ENCODE data around the gene YWHAQ. TPM values are rescaled to one million over a fixed set of nuclear protein-coding genes. Genes with fewer than 3 reads are reported as not detected.
A peak's percentile ranks its signal among the peaks of the same experiment; 100 is the strongest.

Gene YWHAQ
- polyA plus RNA-seq, 2 of the 4 experiments (the other 2 are of a cell fraction), result 661 to 833 TPM

GRCh38 chr2:9647884-9648283 is 17.1 kb upstream of the YWHAQ start:
- ATAC-seq (no peak), FAIRE-seq (no peak), DNase-seq (ENCODE audit: low read depth in 1 of 2, low spot score in 1 of 2) (no peak)
- H3K9me3 ChIP-seq, result no peaks in the 10 kb centered on the region
- peaks cover 7% of the 10 kb centered on the region; the same call in 1 of the 3 replicates for H3K4me1 ChIP-seq
- no peak overlapping the region for H3K4me2 ChIP-seq
- no peak for TF ChIP-seq RFX5 (IDR thresholded peaks at IDR 0.05)
- TF ChIP-seq GATA3 (IDR thresholded peaks at IDR 0.05; ENCODE audit: borderline replicate concordance), result no peak
- no peak for TF ChIP-seq JUN (IDR thresholded peaks at IDR 0.05)
- TF ChIP-seq TP53 (CRISPR knock-in tag; IDR thresholded peaks at IDR 0.05), result no peak
- no peak for TF ChIP-seq POLR2A (IDR thresholded peaks at IDR 0.05; ENCODE audit: low read length)
- TF ChIP-seq HMGXB4 (CRISPR knock-in tag; IDR thresholded peaks at IDR 0.05; ENCODE audit: borderline replicate concordance), result no peak
- TF ChIP-seq KDM5A (IDR thresholded peaks at IDR 0.05), result no peak
- no peak for TF ChIP-seq MYC (IDR thresholded peaks at IDR 0.05; ENCODE audit: borderline replicate concordance, low read length)
- no peak for TF ChIP-seq CTCF (IDR thresholded peaks at IDR 0.05)
- no peak for TF ChIP-seq EHF (CRISPR knock-in tag; IDR thresholded peaks at IDR 0.05)
- ChIA-PET CTCF (interaction anchor here (0.6 to 2.3 kb wide), 7 partner anchors 10 to 424 kb away, joined by 3 to 11 read pairs (median 4); partner anchors contain the start of gene ADAM17), POLR2A (interaction anchor here (3.3 kb wide), 1 partner anchor 17 kb away, joined by 15 read pairs; the partner anchor contains the start of gene YWHAQ)
- 74% methylated on average over 6 of the region's 6 CpGs for WGBS (ENCODE audit: missing lambda C conversion rate)
- H3K27ac ChIP-seq, result no peak overlapping the region
- H3K4me3 ChIP-seq, result no peak overlapping the region

- no peak for TF ChIP-seq HOXA7 (CRISPR knock-in tag; IDR thresholded peaks at IDR 0.05)
- TF ChIP-seq FOXS1 (CRISPR knock-in tag; IDR thresholded peaks at IDR 0.05), result no peak
- TF ChIP-seq RCOR1 (IDR thresholded peaks at IDR 0.05; ENCODE audit: low read depth, low read length), result no peak
- TF ChIP-seq ZSCAN20 (CRISPR knock-in tag; IDR thresholded peaks at IDR 0.05), result no peak
- TF ChIP-seq E2F6 (IDR thresholded peaks at IDR 0.05; ENCODE audit: borderline replicate concordance, low read depth), result no peak
- WGBS (ENCODE audit: missing lambda C conversion rate), result 83% methylated on average over 17 of the region's 17 CpGs
- no peak overlapping the region for H3K4me3 ChIP-seq
- CTCF ChIA-PET, result interaction anchor here (0.9 to 1.9 kb wide), 4 partner anchors 8 to 167 kb away, joined by 3 to 6 read pairs (median 4); no protein-coding TSS in a partner anchor
- no peak overlapping the region for H3K27ac ChIP-seq
- no peaks in the 10 kb centered on the region for H3K9me3 ChIP-seq
- DNase-seq (ENCODE audit: low read depth in 1 of 2, low spot score in 1 of 2) (no peak), ATAC-seq (peak in 1 of 2 experiments; percentile 28; a peak in 4 of 6 replicates), FAIRE-seq (no peak)
- H3K4me1 ChIP-seq, result peaks cover 7% of the 10 kb centered on the region; the same call in 1 of the 3 replicates
- POLR2A ChIA-PET, result interaction anchor here (0.5 to 3.3 kb wide), 2 partner anchors 16 to 17 kb away, joined by 6 to 15 read pairs; partner anchors contain the start of gene YWHAQ
- no peak overlapping the region for H3K4me2 ChIP-seq
These were observed 15.6 kb upstream of the YWHAQ start for GRCh38 chr2:9646196-9647030.

- TF ChIP-seq JUNB (IDR thresholded peaks at IDR 0.05) (no peak), EHMT2 (IDR thresholded peaks at IDR 0.05; ENCODE audit: low read depth) (no peak), HEYL (CRISPR knock-in tag; IDR thresholded peaks at IDR 0.05) (no peak), PHF8 (IDR thresholded peaks at IDR 0.05; ENCODE audit: borderline replicate concordance, low read depth) (no peak), POLR2A (IDR thresholded peaks at IDR 0.05; ENCODE audit: low read length) (no peak), CHD2 (IDR thresholded peaks at IDR 0.05; ENCODE audit: low read length, partially characterized antibody) (no peak), HOXB5 (CRISPR knock-in tag; IDR thresholded peaks at IDR 0.05) (no peak), ZSCAN20 (CRISPR knock-in tag; IDR thresholded peaks at IDR 0.05) (no peak), HDAC2 (IDR thresholded peaks at IDR 0.05) (no peak), MAZ (IDR thresholded peaks at IDR 0.05; ENCODE audit: borderline replicate concordance, low read depth, low read length) (no peak), CEBPB (IDR thresholded peaks at IDR 0.05) (no peak), POLR2AphosphoS2 (conservative IDR thresholded peaks at IDR 0.05; ENCODE audit: low read length) (no peak), ESRRA (IDR thresholded peaks at IDR 0.05; ENCODE audit: borderline replicate concordance, low read length) (no peak), FOSB (CRISPR knock-in tag; IDR thresholded peaks at IDR 0.05) (no peak), RAD21 (conservative IDR thresholded peaks at IDR 0.05 in 1 of 2, IDR thresholded peaks at IDR 0.05 in 1 of 2) (no peak), RFX5 (IDR thresholded peaks at IDR 0.05) (no peak), EP300 (IDR thresholded peaks at IDR 0.05) (no peak)
- DNase-seq (ENCODE audit: low read depth in 1 of 2, low spot score in 1 of 2) (no peak), ATAC-seq (no peak), FAIRE-seq (no peak)
- ChIA-PET CTCF (interaction anchor here (1.4 kb wide), 1 partner anchor 19 kb away, joined by 3 read pairs; no protein-coding TSS in a partner anchor), POLR2A (no interaction called here)
- Histone ChIP-seq H3K4me1 (peaks cover 23% of the 10 kb centered on the region), H3K9me3 (no peaks in the 10 kb centered on the region), H3K4me3 (no peak overlapping the region), H3K4me2 (no peak overlapping the region), H3K27ac (no peak overlapping the region; a peak in 1 of 6 replicates)
- 87% methylated on average over 9 of the region's 9 CpGs for WGBS (ENCODE audit: missing lambda C conversion rate)
These were observed 13.8 kb upstream of the YWHAQ start for GRCh38 chr2:9644603-9645002.
